ENCODE data around the gene HNRNPA1. TPM values are rescaled to one million over a fixed set of nuclear protein-coding genes. Genes with fewer than 3 reads are reported as not detected.

Gene HNRNPA1
- total and polyA plus RNA-seq, 2 of the 4 experiments (the other 2 are of a cell fraction) = 747 to 1,409 TPM

DNA sequence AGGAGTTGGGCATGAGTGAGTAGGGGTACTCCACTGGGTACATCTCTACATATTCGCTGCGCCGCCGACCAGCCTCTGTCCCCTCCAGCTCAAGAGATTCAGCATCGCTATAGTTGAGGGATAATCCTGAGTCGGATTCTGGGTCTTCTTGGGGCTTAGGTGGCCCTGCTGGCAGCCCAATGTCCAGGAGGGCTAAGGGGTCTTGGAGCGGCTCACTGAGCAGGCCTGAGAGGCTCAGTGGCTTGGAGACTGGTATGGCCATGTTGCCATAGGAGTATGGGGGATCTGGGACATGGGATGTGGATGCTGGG is 12.4 kb downstream of the HNRNPA1 start:
- H3K27ac ChIP-seq (ENCODE audit: insufficient read depth, low read length) = no peak overlapping the region
- H4K8ac ChIP-seq (ENCODE audit: low read depth in 2 of 2, low read length in 2 of 2) = no peak overlapping the region
- H4K5ac ChIP-seq (ENCODE audit: low read depth, low read length) = no peak overlapping the region
- no peak overlapping the region for H3K4ac ChIP-seq (ENCODE audit: low read depth, low read length)
- no TSS peak for BruUV-seq (replicated peaks)
- 88% methylated on average over 2 of the region's 7 CpGs; no CpG with 5 or more reads in 1 of the 2 experiments for WGBS, 2 experiments (ENCODE audit: extremely low coverage in 2 of 2, insufficient read length in 1 of 2)
- H3K9ac ChIP-seq (ENCODE audit: low read depth, low read length) = no peak overlapping the region
- H3K79me1 ChIP-seq (ENCODE audit: low read depth in 1 of 2, low read length in 2 of 2) = no peaks in the 10 kb centered on the region
- ATAC-seq (ENCODE audit: low read depth) (no peak), DNase-seq (no peak)
- no peak for TF ChIP-seq SMC3 (IDR thresholded peaks at IDR 0.05; ENCODE audit: low read depth, low read length)
- no peak for TF ChIP-seq RAD21 (IDR thresholded peaks at IDR 0.05; ENCODE audit: low read length)
- no peak for TF ChIP-seq CEBPB (IDR thresholded peaks at IDR 0.05; ENCODE audit: low read depth, low read length)
- TF ChIP-seq BHLHE40 (IDR thresholded peaks at IDR 0.05; ENCODE audit: low read depth, low read length) = no peak
- no peak for TF ChIP-seq RCOR1 (IDR thresholded peaks at IDR 0.05; ENCODE audit: insufficient replicate concordance, low read length)
- TF ChIP-seq FOS (IDR thresholded peaks at IDR 0.05; ENCODE audit: low read depth, low read length) = no peak
- TF ChIP-seq MXI1 (IDR thresholded peaks at IDR 0.05; ENCODE audit: borderline replicate concordance, low read depth, low read length) = no peak
- TF ChIP-seq NFE2L2 (IDR thresholded peaks at IDR 0.05; ENCODE audit: low read depth, low read length) = no peak
- TF ChIP-seq, protein P1, sequence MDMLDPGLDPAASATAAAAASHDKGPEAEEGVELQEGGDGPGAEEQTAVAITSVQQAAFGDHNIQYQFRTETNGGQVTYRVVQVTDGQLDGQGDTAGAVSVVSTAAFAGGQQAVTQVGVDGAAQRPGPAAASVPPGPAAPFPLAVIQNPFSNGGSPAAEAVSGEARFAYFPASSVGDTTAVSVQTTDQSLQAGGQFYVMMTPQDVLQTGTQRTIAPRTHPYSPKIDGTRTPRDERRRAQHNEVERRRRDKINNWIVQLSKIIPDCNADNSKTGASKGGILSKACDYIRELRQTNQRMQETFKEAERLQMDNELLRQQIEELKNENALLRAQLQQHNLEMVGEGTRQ (IDR thresholded peaks at IDR 0.05; ENCODE audit: low read depth, low read length) = no peak
- TF ChIP-seq POLR2A (IDR thresholded peaks at IDR 0.05; ENCODE audit: low read depth, low read length) = no peak
- no peak for TF ChIP-seq CHD1 (IDR thresholded peaks at IDR 0.05; ENCODE audit: low read depth, low read length)
- TF ChIP-seq MAZ (IDR thresholded peaks at IDR 0.05; ENCODE audit: borderline replicate concordance, low read depth, low read length) = no peak
- TF ChIP-seq, protein P2, sequence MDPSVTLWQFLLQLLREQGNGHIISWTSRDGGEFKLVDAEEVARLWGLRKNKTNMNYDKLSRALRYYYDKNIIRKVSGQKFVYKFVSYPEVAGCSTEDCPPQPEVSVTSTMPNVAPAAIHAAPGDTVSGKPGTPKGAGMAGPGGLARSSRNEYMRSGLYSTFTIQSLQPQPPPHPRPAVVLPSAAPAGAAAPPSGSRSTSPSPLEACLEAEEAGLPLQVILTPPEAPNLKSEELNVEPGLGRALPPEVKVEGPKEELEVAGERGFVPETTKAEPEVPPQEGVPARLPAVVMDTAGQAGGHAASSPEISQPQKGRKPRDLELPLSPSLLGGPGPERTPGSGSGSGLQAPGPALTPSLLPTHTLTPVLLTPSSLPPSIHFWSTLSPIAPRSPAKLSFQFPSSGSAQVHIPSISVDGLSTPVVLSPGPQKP (IDR thresholded peaks at IDR 0.05; ENCODE audit: borderline replicate concordance, low read depth, low read length) = no peak
- TF ChIP-seq MAFK (IDR thresholded peaks at IDR 0.05; ENCODE audit: low read depth, low read length) = no peak
- no peak for TF ChIP-seq CTCF (conservative IDR thresholded peaks at IDR 0.05; ENCODE audit: low read depth, low read length)
- no peak for TF ChIP-seq RFX5 (IDR thresholded peaks at IDR 0.05; ENCODE audit: low read depth, low read length)
- no peak overlapping the region for H3K14ac ChIP-seq (replicated peaks; ENCODE audit: low read depth, low read length)
- H3K4me1 ChIP-seq (ENCODE audit: control insufficient read depth, insufficient read depth, low read length) = no peaks in the 10 kb centered on the region
- H2AFZ ChIP-seq (replicated peaks; ENCODE audit: low read length, poor library complexity) = no peak overlapping the region
- H3K4me2 ChIP-seq (ENCODE audit: low read depth, low read length) = no peak overlapping the region
- intact Hi-C loops (cut with micrococcal nuclease) (no loop called here), dilution Hi-C loops (cut with HindIII; ENCODE audit: low sequenced_read_pairs, unreplicated experiment) (no loop called here), in situ Hi-C loops (cut with MboI; ENCODE audit: low sequenced_read_pairs) (loop anchor here (5.0 kb wide), 1 partner anchor 69 kb away; the partner anchor contains the start of gene GPR84)
- 0 out of 2 replicates have a peak overlapping the region, but pooled peaks have one; percentile 3 for H2AK5ac ChIP-seq (ENCODE audit: low read depth, low read length)
- no peak overlapping the region for H2BK120ac ChIP-seq (ENCODE audit: low read depth, low read length)
- no peaks in the 10 kb centered on the region; the same call in 1 of the 2 replicates for H3K27me3 ChIP-seq (ENCODE audit: control insufficient read depth, insufficient read depth, low read length)
- POLR2A ChIA-PET (ENCODE audit: unreplicated experiment) = no interaction called here
- no peak overlapping the region for H3K23ac ChIP-seq (ENCODE audit: low read depth, low read length)
- no peaks in the 10 kb centered on the region for H3K9me3 ChIP-seq (ENCODE audit: control insufficient read depth, insufficient read depth, low read length)
- no peak overlapping the region for H2BK5ac ChIP-seq (ENCODE audit: low read depth, low read length, poor library complexity, severe bottlenecking)
- H3K36me3 ChIP-seq (ENCODE audit: control insufficient read depth, insufficient read depth, low read length) = no peaks in the 10 kb centered on the region
- no peak overlapping the region for H3K56ac ChIP-seq (ENCODE audit: extremely low read depth, insufficient read depth, low read length)
- no peak overlapping the region for H4K91ac ChIP-seq (ENCODE audit: insufficient read depth, low read depth, low read length)
- H3K4me3 ChIP-seq (ENCODE audit: insufficient read depth, low read depth, low read length) = no peak overlapping the region
- H3K9me1 ChIP-seq (ENCODE audit: insufficient read depth, low read length) = no peaks in the 10 kb centered on the region
- no peak overlapping the region for H3K18ac ChIP-seq (ENCODE audit: low read depth, low read length)
- H2BK20ac ChIP-seq (ENCODE audit: low read depth, low read length) = no peak overlapping the region
- H2AK9ac ChIP-seq (replicated peaks; ENCODE audit: low read depth, low read length, poor library complexity) = no peak overlapping the region
- H4K20me1 ChIP-seq (ENCODE audit: insufficient read depth, low read length) = peaks cover 18% of the 10 kb centered on the region
- no peak overlapping the region for H2BK15ac ChIP-seq (ENCODE audit: low read depth, low read length)
- CTCF ChIA-PET = interaction anchor here (2.1 kb wide), 2 partner anchors 76 to 87 kb away, joined by 5 to 7 read pairs; no protein-coding TSS in a partner anchor

Measured in IMR-90 (cell line).